SH-SY5Y (cell line): ENCODE data around the gene TMSB4X.

Experiments
- GATA2 ChIP-seq: IDR thresholded peaks from 2 replicates; pipeline ENCODE4 v1.6.1; 2011; ENCODE audit warnings: mild to moderate bottlenecking, low read depth, low read length
- GATA3 ChIP-seq: IDR thresholded peaks from 2 replicates; pipeline ENCODE4 v1.6.1; 2011; ENCODE audit warnings: low read depth, mild to moderate bottlenecking, low read length, moderate library complexity

The TMSB4X gene

DNA sequence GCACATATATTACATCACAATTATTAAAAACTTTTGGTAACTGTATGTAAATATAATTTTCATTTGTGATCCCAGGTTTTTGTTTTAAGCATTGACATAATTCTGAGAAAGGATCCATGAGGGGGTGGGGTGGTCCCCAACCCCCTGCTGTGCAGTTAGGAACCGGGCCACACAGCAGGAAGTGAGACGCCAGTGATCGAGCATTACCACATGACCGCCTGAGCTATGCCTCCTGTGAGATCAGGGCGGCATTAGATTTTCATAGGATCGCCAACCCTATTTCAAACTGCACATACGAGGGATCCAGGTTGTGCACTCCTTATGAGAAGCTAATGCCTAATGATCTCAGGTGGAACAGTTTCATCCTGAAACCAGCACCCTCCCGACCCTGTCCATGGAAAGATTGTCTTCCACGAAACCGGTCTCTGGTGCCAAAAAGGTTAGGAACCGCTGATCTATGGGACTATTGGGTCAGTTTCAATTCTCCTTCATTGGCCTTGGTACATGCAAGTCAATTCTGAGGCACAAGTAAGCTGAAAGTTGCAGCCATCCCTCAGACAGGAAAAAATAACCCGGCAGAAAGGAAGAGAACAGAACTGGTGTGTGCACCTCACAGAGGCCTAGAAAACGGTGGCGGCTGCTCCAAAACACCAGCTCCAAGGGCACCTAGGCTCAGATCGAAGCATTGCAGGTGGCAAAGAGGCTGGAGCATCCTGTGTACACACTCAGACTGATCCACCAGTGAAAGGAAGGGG, 7.0 kb upstream of the TMSB4X start:
- TF ChIP-seq GATA2 (no peak), GATA3 (no peak)

DNA sequence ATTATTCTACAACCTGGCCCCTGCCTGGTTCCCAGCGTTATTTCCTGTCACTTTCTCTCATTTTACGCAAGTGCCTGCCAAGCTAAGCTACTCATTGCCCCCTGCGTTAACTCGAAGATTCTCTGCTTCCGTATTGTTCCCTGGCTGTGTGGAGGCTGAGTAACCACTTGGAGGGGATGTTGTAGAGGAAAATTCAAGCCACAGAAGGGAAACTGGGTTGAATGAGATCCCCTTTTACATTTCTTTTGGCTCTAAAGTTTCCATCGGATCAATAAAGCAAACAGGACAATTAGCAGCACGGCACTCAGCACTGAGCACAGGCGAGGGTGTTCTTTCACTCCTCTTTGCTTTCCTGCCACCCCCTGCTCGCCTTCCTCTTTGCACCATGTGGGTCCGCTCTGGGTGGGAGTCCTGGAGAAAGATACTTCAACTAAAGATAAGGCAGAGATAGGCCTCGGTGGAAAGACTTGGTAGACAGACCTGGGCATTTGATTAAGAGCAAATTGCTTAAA, 4.2 kb upstream of the TMSB4X start:
- TF ChIP-seq GATA2 (no peak), GATA3 (no peak)

DNA sequence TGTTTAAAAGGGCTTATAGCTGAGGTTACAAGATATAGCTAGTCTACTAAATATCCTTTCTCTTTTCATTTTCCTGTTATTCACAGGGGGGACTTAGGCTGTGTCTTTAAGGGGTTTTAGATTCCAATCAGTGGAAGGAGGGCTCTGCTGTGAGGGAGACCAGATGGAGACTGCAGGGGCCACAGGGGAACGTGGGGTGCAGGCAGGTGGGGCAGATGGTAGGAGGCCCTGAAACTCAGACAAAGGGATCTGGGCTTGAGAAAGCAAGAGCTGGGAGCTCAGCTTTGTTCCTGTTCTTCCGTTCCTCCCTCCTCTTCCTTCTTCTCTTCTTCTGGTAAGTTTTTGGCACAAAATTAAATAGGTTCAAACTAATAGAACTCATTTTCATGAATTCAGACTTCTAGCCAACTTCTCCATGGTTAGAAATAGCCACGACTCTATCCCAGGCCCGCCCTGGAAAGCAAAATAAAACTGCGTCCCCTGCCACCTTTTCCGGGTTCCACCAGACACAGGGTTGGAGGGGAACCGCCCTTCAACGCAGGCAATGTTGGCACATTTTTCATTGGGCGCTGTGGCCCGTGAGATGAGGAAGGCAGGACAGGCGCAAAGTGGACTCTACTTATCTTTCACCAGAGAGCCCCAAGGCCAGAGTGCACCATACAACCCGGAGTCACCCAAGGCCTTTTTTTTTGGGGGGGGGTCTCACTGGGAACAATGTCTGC, 3.5 kb upstream of the TMSB4X start:
- no peak for TF ChIP-seq GATA3

DNA sequence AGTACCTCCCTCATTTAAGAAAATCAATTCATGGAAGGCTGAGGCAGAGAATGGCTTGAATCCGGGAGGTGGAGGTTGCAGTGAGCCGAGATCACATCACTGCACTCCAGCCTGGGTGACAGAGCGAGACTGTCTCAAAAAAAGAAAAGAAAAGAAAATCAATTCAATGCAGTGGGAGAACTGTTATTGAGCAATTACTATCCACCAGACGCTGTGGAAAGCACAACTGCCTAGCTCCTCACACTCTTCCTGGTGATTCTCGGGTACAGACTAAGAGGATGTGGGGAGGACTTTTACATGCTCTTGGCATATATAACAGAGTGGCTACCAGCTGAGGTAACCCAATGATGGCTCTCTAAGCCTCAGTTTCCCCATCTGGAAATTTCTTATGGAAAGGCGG, 2.7 kb upstream of the TMSB4X start:
- TF ChIP-seq GATA3 (no peak), GATA2 (no peak)

DNA sequence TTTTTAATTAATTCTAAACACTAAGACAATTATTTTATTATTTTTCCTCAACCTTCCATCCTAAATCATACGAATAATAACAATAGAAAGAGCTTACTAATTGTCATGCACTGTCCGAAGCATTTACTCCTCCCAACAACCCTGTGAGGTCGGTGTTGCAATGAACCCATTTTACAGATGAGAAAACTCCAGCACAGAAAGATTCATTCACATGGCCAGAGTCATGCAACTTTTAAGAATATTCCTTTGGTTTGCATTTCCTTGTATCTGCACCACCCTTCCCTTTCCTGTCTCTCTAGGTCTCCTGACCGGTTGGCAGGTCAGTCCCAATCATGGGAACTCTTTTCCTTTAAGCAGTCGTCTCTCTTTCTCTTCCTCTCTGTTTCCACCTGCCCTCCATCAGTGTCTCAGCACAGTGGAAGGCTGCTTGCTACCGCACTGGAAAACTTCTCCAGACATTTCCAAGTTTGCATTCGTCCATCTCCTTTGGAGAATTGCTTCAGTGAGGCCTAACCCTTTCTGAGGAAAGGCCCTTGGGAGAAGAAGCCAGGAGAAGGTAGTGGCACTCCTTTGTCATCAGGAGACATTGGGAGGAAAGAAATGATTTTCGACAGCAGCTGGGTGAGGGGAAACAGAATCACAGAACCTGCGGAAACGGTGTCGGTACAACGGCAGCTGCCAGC, 1.9 kb upstream of the TMSB4X start:
- TF ChIP-seq GATA2, result no peak
- no peak for TF ChIP-seq GATA3

DNA sequence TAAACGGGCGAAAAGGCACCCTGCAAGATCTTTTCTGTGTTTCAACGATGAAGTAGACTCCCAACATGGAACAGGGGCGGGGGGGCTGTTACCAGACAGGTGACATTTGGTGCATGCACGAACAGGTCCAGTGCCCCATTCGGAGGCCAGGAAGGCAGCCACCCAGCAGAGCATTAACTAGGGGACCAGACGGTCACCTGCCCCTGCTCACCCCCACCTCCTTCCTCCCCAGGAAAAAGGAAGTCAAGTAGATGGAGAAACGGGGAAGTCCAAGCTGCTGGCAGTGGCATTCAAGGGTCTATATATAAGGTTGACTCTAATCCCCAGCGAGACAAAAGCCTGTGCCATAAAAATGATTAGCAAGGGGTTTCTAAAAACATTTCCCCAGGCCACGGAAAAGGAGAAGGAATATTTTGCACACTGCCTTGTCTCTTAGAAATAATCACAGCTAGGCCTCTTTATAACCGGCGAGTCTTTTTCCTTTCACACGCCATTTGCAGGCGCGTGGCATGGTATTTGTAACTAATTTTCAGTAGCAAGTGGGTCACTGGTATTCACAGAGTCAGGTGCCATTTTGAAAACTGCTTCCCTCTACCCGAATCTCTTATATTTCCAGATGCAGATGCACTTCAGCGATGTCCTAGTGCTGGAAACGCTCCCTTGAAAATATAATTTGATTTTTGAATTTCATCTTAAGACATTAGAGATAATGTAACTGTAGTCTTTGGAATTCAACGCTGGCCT, 1.2 kb upstream of the TMSB4X start:
- no peak for TF ChIP-seq GATA3
- no peak for TF ChIP-seq GATA2

DNA sequence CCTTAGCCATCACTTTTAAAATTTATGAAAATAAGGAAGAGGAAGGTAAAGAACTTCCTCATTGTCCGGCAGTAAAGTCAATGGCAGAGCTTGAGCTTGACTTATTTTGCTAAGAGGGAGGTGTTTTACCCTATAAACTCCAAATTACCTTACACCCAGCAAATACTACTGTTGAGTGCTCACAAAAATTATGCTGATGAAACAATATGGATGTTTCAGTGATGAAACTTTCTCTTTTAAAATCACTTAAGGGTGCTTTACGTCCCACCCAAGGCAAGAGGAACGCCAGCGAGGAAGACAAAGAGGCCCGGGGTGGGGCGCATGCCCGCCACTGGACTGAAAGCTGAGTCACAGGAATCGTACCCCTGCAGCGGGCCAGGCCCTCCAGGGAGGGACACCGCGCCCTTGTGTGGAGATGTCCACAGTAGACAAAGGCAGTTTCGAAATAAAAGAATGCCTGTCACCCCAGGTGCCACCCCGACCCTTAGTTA, 560 bp upstream of the TMSB4X start:
- TF ChIP-seq GATA2, result no peak
- TF ChIP-seq GATA3, result no peak

DNA sequence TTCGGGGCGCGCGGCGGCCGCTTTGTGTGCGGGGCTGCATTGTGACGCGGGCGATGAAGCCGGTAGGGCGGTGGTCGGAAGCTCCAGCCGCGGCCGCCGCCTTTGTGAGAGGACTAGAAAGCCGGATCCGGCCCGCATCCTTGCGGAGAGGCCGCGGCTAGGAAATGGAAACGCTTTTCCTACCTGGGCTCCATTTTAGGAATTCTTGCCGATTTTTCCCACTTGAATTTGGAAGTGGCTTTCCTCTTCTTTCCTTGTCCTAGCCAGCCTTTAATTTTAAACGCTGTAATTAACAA, 708 bp downstream of the TMSB4X start:
- TF ChIP-seq GATA2 (no peak), GATA3 (no peak)

DNA sequence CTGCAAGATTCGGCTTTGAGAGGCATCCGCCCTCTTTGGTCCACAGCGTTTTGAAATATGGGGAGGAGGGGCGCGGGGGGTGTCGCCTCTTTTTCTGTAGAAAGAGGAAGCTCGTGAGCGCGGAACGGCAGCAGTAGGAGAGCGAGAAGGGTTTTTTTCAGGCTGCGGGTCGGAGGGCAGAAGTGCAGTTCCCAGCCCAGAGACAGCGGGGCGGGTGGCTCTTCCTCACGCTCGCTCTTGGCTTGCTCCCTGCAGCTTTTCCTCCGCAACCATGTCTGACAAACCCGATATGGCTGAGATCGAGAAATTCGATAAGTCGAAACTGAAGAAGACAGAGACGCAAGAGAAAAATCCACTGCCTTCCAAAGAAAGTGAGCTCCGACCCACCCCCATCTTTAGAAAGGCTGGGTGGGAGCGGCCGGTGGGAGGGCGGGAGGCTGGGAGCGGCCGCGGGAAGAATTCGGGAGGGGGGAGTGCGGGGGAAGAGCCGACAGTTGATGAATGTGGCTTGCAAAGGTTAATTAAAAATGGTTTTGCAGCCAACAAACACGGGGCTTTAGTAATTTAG, 1.2 kb downstream of the TMSB4X start:
- no peak for TF ChIP-seq GATA2

DNA sequence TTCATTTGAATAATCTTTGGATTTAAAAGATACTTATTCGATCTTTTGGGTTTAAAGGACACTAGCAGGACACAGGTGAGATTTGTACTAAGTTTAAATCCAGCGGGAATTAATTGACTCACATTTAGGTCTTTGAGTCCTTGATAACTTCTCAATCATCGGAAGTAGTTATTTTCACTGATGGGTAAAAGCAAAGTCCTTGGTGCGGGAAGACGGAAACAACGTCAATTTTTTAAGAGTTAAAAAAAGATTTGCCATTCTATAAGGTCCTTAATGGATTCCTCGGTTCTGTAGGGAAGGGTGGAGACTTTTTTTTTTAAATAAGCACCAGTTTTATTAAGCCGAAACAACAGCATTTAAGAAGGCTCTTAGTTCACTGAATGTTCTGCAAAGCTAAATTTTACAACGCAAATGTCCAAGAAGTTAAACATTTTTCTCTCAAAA, 2.9 kb downstream of the TMSB4X start:
- TF ChIP-seq GATA2, result no peak
- TF ChIP-seq GATA3, result no peak

DNA sequence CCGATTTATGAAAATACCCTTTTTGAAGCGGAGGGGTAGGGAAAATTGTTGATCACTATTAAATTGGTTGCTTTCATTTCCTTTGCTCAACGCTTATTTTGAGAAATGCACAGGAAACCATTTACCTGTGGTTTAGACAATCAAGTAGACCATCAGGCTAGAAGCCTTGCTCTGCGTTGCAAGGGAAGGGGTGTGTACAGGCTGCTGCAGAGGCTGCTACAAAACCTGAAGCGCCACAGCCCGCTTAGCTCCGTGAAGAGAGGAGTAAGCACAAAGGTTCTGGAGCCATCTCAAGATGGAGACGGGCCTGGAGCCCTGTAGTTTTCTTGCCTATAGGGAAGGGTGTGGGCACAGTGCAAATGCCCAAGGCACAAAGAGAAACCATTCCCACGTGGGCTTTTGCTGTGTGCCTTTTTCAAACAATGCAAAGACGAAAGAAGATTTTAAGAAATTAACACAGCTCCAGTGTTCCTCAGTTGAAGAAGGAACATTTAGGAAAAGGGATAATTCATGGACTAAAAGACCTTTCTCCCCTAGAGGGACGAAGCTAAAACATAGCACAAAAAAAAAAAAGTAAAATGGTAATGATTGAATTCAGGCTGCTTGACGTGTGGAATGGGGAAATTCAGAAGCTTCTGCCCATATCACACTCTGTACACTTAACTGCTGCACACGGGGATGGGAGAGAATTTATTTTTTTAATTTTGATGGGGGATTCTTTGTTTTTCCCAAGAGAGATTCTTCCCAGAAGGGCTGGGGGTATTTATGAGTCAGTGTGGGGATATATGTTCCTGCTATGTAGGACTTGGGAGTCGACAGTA, 3.5 kb downstream of the TMSB4X start:
- no peak for TF ChIP-seq GATA3

DNA sequence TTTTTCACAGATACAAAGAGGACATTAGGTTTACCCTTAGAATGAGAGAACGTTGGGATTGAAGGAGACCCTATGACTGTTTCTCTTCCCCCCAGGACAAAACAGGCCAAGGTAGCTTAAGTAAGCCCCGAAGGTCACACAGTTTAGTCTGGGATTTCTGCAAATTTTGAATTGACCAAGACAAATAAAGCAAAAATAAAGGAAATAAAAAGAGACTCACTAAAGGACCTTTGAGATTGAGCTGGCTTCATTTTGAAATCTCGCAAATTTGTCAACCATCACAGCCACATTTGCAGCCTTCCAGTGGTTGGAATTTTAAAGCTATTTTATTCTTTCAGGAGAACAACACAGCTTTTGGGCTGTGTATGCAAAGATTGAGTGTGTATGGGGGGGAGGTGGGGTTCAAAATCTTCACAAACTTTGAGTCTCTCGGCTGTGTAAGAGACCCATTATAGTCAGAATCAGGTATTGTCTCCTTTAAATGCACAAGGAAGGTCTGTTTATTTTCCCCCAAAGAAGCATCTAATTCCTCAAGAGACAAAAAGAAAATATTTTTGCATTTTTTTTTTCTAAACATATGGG, 4.2 kb downstream of the TMSB4X start:
- TF ChIP-seq GATA3, result no peak
- TF ChIP-seq GATA2, result no peak

DNA sequence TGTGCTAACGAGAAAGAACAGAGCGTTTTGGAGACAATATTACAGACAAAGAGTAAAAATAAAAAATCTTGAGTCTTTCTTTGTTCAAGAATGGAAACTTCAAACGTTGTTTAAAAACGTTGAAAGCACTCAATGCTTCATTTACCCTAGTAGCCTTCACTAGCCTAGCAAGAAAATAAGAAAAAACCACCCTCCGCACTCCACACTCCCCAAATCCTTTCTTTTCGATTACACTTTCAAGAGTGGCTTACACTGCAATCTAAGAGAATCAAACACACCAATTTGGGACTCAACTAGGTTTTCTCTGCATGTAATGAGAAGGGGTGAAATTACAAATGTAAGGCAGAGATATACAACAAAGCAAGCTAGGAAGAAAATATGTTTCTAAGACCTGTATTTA, 4.7 kb downstream of the TMSB4X start:
- TF ChIP-seq GATA3, result no peak
- TF ChIP-seq GATA2, result no peak
